Gastroesophageal sphincter (tissue), 4 donors: ENCODE measurements around the gene MRPS9. TPM values are rescaled to one million over a fixed set of nuclear protein-coding genes. Genes with fewer than 3 reads are reported as not detected.

Source experiments
- ATAC-seq: fragments of 150-250 bp; one replicate; pipeline ENCODE4 v1.9.1; 2016; ENCODE audit warnings: mild to moderate bottlenecking, moderate library complexity
- H3K27ac ChIP-seq, 4 donors: fragments of 200-600 bp; sonication (generic) in 3 of 4; 1 replicate in 3 of 4; 2 replicates in 1 of 4; pipeline ENCODE4 v1.5.1; 2016 to 2019
- H3K27me3 ChIP-seq: fragments of 200-600 bp; sonication (generic); one replicate; pipeline ENCODE4 v1.5.1; 2019
- H3K36me3 ChIP-seq, 2 donors: fragments of 200-600 bp; sonication (generic); one replicate each; pipeline ENCODE4 v1.5.1; 2019; ENCODE audit warnings: control low read depth in 1 of 2
- H3K4me1 ChIP-seq, 3 donors: fragments of 200-600 bp; sonication (generic); 1 replicate in 2 of 3; 2 replicates in 1 of 3; pipeline ENCODE4 v1.5.1; 2016 to 2019; ENCODE audit warnings: control low read depth in 2 of 3
- H3K4me3 ChIP-seq, 2 donors: fragments of 200-600 bp; sonication (generic); one replicate each; pipeline ENCODE4 v1.5.1; 2019; ENCODE audit warnings: mild to moderate bottlenecking in 1 of 2, moderate library complexity in 1 of 2
- H3K9me3 ChIP-seq, 3 donors: fragments of 200-600 bp; sonication (generic); one replicate each; pipeline ENCODE4 v1.5.1; 2017 to 2019; ENCODE audit warnings: control low read depth in 2 of 3
- CTCF ChIP-seq, 4 experiments: fragments of 200-600 bp in 2 of 4; fragments of 450-650 bp in 2 of 4; sonication (generic) in 1 of 4; IDR thresholded peaks; one replicate each; pipeline ENCODE4 v1.5.1; 2017 to 2019; ENCODE audit warnings: antibody characterized with exemption in 4 of 4, mild to moderate bottlenecking in 2 of 4, moderate library complexity in 2 of 4
- EP300 ChIP-seq: sonication (generic); formaldehyde crosslinking; IDR thresholded peaks from one replicate; pipeline ENCODE4 v1.6.1; 2017; ENCODE audit warnings: antibody characterized with exemption, mild to moderate bottlenecking
- POLR2A ChIP-seq, 2 donors: fragments of 450-650 bp; IDR thresholded peaks; one replicate each; pipeline ENCODE4 v1.6.1; 2017; ENCODE audit warnings: antibody characterized with exemption in 2 of 2, mild to moderate bottlenecking in 2 of 2, moderate library complexity in 1 of 2
- POLR2AphosphoS5 ChIP-seq: sonication (generic); formaldehyde crosslinking; IDR thresholded peaks from one replicate; pipeline ENCODE4 v1.6.1; 2017; ENCODE audit warnings: antibody characterized with exemption
- WGBS, 2 donors: methylation state at CpG; one replicate each; pipeline ENCODE4 v1.1.5; 2018; ENCODE audit warnings: low coverage in 1 of 2; 5-methylcytosine and 5-hydroxymethylcytosine counted together
- total RNA-seq, 4 donors: library from RNA; depleted of rRNA; stranded (reverse); fragments of >200 nt; gene quantifications; one replicate each; pipeline ENCODE4 v1.1.0, GENCODE V29; 2016

Gene MRPS9
- total RNA-seq, 4 donors from 2014 or later: 21.1 to 26.8 (median 23.2) TPM

GRCh38 chr2:105068875-105069274 is 31.0 kb downstream of the MRPS9 start:
- no peaks in the 10 kb centered on the region for H3K4me1 ChIP-seq
- H3K27ac ChIP-seq: no peak overlapping the region
- TF ChIP-seq EP300 (no peak), CTCF (IDR thresholded peaks at IDR 0.05) (no peak), POLR2AphosphoS5 (no peak), POLR2A (IDR thresholded peaks at IDR 0.05) (no peak)
- H3K27me3 ChIP-seq: no peaks in the 10 kb centered on the region
- 87 to 93% methylated on average over 4 to 5 of the region's 5 CpGs for whole genome bisulfite sequencing, 2 donors
- H3K9me3 ChIP-seq: no peaks in the 10 kb centered on the region
- no peak for ATAC-seq
- H3K4me3 ChIP-seq: no peak overlapping the region
- H3K36me3 ChIP-seq: peaks cover 0 to 21% of the 10 kb centered on the region in 2 donors

GRCh38 chr2:105070010-105070865 is 32.4 kb downstream of the MRPS9 start:
- H3K27me3 ChIP-seq: no peaks in the 10 kb centered on the region
- no peaks in the 10 kb centered on the region for H3K9me3 ChIP-seq
- TF ChIP-seq POLR2AphosphoS5: no peak
- H3K4me3 ChIP-seq: no peak overlapping the region
- no peak overlapping the region for H3K27ac ChIP-seq
- WGBS, 2 donors: 87 to 93% methylated on average over 6 to 7 of the region's 7 CpGs
- H3K36me3 ChIP-seq: peaks cover 0 to 18% of the 10 kb centered on the region in 2 donors
- ATAC-seq: no peak
- H3K4me1 ChIP-seq: no peaks in the 10 kb centered on the region

GRCh38 chr2:105071379-105071778 is 33.5 kb downstream of the MRPS9 start:
- TF ChIP-seq CTCF (IDR thresholded peaks at IDR 0.05) (no peak), POLR2AphosphoS5 (no peak), POLR2A (IDR thresholded peaks at IDR 0.05) (no peak), EP300 (no peak)
- no peak for ATAC-seq
- Histone ChIP-seq H3K4me1 (no peaks in the 10 kb centered on the region), H3K27ac (no peak overlapping the region), H3K27me3 (no peaks in the 10 kb centered on the region), H3K4me3 (no peak overlapping the region), H3K36me3 (peaks cover 0 to 18% of the 10 kb centered on the region in 2 donors), H3K9me3 (no peaks in the 10 kb centered on the region)
- WGBS, 2 donors: 93 to 99% methylated on average over 4 of the region's 4 CpGs

GRCh38 chr2:105072039-105072438 is 34.2 kb downstream of the MRPS9 start:
- no peak overlapping the region for H3K27ac ChIP-seq
- H3K4me1 ChIP-seq: no peaks in the 10 kb centered on the region
- TF ChIP-seq EP300: no peak
- TF ChIP-seq CTCF (IDR thresholded peaks at IDR 0.05): no peak
- no peak for TF ChIP-seq POLR2AphosphoS5
- no peak for TF ChIP-seq POLR2A (IDR thresholded peaks at IDR 0.05)
- no peaks in the 10 kb centered on the region for H3K9me3 ChIP-seq
- 94 to 100% methylated on average over 2 of the region's 2 CpGs for WGBS, 2 donors
- no peak overlapping the region for H3K4me3 ChIP-seq
- H3K27me3 ChIP-seq: no peaks in the 10 kb centered on the region
- no peak for ATAC-seq
- H3K36me3 ChIP-seq: peaks cover 0 to 18% of the 10 kb centered on the region in 2 donors

- H3K9me3 ChIP-seq: no peaks in the 10 kb centered on the region
- H3K27ac ChIP-seq: no peak overlapping the region
- H3K36me3 ChIP-seq: peaks cover 0 to 18% of the 10 kb centered on the region in 2 donors
- H3K4me1 ChIP-seq: no peaks in the 10 kb centered on the region
- TF ChIP-seq POLR2AphosphoS5 (no peak), POLR2A (IDR thresholded peaks at IDR 0.05) (no peak), CTCF (IDR thresholded peaks at IDR 0.05) (no peak), EP300 (no peak)
- H3K27me3 ChIP-seq: no peaks in the 10 kb centered on the region
- no peak overlapping the region for H3K4me3 ChIP-seq
- ATAC-seq: no peak
- WGBS, 2 donors: 83 to 93% methylated on average over 4 of the region's 4 CpGs
Measured at GRCh38 chr2:105073591-105073990, 35.7 kb downstream of the MRPS9 start.
